Gastroesophageal sphincter (tissue), 4 donors: ENCODE data around the gene ZNF730. TPM values are rescaled to one million over a fixed set of nuclear protein-coding genes. Genes with fewer than 3 reads are reported as not detected.

Experiments
- ATAC-seq: fragments of 150-250 bp; one replicate; pipeline ENCODE4 v1.9.1; 2016; ENCODE audit warnings: mild to moderate bottlenecking, moderate library complexity
- H3K27ac ChIP-seq, 4 donors: fragments of 200-600 bp; sonication (generic) in 3 of 4; 1 replicate in 3 of 4; 2 replicates in 1 of 4; pipeline ENCODE4 v1.5.1; 2016 to 2019
- H3K27me3 ChIP-seq: fragments of 200-600 bp; sonication (generic); one replicate; pipeline ENCODE4 v1.5.1; 2019
- H3K36me3 ChIP-seq, 2 donors: fragments of 200-600 bp; sonication (generic); one replicate each; pipeline ENCODE4 v1.5.1; 2019; ENCODE audit warnings: control low read depth in 1 of 2
- H3K4me1 ChIP-seq, 3 donors: fragments of 200-600 bp; sonication (generic); 1 replicate in 2 of 3; 2 replicates in 1 of 3; pipeline ENCODE4 v1.5.1; 2016 to 2019; ENCODE audit warnings: control low read depth in 2 of 3
- H3K4me3 ChIP-seq, 2 donors: fragments of 200-600 bp; sonication (generic); one replicate each; pipeline ENCODE4 v1.5.1; 2019; ENCODE audit warnings: mild to moderate bottlenecking in 1 of 2, moderate library complexity in 1 of 2
- H3K9me3 ChIP-seq, 3 donors: fragments of 200-600 bp; sonication (generic); one replicate each; pipeline ENCODE4 v1.5.1; 2017 to 2019; ENCODE audit warnings: control low read depth in 2 of 3
- CTCF ChIP-seq, 4 experiments: fragments of 200-600 bp in 2 of 4; fragments of 450-650 bp in 2 of 4; sonication (generic) in 1 of 4; IDR thresholded peaks; one replicate each; pipeline ENCODE4 v1.5.1; 2017 to 2019; ENCODE audit warnings: antibody characterized with exemption in 4 of 4, mild to moderate bottlenecking in 2 of 4, moderate library complexity in 2 of 4
- EP300 ChIP-seq: sonication (generic); formaldehyde crosslinking; IDR thresholded peaks from one replicate; pipeline ENCODE4 v1.6.1; 2017; ENCODE audit warnings: antibody characterized with exemption, mild to moderate bottlenecking
- POLR2A ChIP-seq, 2 donors: fragments of 450-650 bp; IDR thresholded peaks; one replicate each; pipeline ENCODE4 v1.6.1; 2017; ENCODE audit warnings: antibody characterized with exemption in 2 of 2, mild to moderate bottlenecking in 2 of 2, moderate library complexity in 1 of 2
- POLR2AphosphoS5 ChIP-seq: sonication (generic); formaldehyde crosslinking; IDR thresholded peaks from one replicate; pipeline ENCODE4 v1.6.1; 2017; ENCODE audit warnings: antibody characterized with exemption
- WGBS, 2 donors: methylation state at CpG; one replicate each; pipeline ENCODE4 v1.1.5; 2018; ENCODE audit warnings: low coverage in 1 of 2; 5-methylcytosine and 5-hydroxymethylcytosine counted together
- total RNA-seq, 4 donors: library from RNA; depleted of rRNA; stranded (reverse); fragments of >200 nt; gene quantifications; one replicate each; pipeline ENCODE4 v1.1.0, GENCODE V29; 2016

Gene ZNF730
- total RNA-seq, 4 donors from 2014 or later: 0.27 TPM; not detected in 3

- Histone ChIP-seq H3K36me3 (no peaks in the 10 kb centered on the region), H3K9me3 (peaks cover 0 to 3% (median 0%) of the 10 kb centered on the region in 3 donors), H3K27me3 (no peaks in the 10 kb centered on the region), H3K4me1 (no peaks in the 10 kb centered on the region), H3K4me3 (no peak overlapping the region), H3K27ac (no peak overlapping the region)
- TF ChIP-seq POLR2AphosphoS5 (no peak), CTCF (IDR thresholded peaks at IDR 0.05) (no peak), EP300 (no peak), POLR2A (IDR thresholded peaks at IDR 0.05) (no peak)
- WGBS, 2 donors: 98% methylated on average over 4 of the region's 9 CpGs; no CpG with 5 or more reads in 1 of the 2 donors
- ATAC-seq: no peak
Observed at GRCh38 chr19:23093832-23094231, 23.0 kb upstream of the ZNF730 start.

GRCh38 chr19:23095418-23095817 lies 21.4 kb upstream of the ZNF730 start:
- H3K27ac ChIP-seq: no peak overlapping the region
- H3K4me3 ChIP-seq: no peak overlapping the region
- 75% methylated on average over 1 of the region's 1 CpG; no CpG with 5 or more reads in 1 of the 2 donors for WGBS, 2 donors
- no peaks in the 10 kb centered on the region for H3K36me3 ChIP-seq
- TF ChIP-seq CTCF (IDR thresholded peaks at IDR 0.05) (no peak), EP300 (no peak), POLR2AphosphoS5 (no peak), POLR2A (IDR thresholded peaks at IDR 0.05) (no peak)
- H3K27me3 ChIP-seq: no peaks in the 10 kb centered on the region
- no peaks in the 10 kb centered on the region for H3K4me1 ChIP-seq
- ATAC-seq: no peak
- H3K9me3 ChIP-seq: peaks cover 0 to 3% (median 0%) of the 10 kb centered on the region in 3 donors

GRCh38 chr19:23098286-23098685 lies 18.5 kb upstream of the ZNF730 start:
- Histone ChIP-seq H3K36me3 (no peaks in the 10 kb centered on the region), H3K9me3 (no peaks in the 10 kb centered on the region), H3K27ac (no peak overlapping the region), H3K4me1 (no peaks in the 10 kb centered on the region), H3K4me3 (no peak overlapping the region), H3K27me3 (no peaks in the 10 kb centered on the region)
- 100% methylated on average over 1 of the region's 2 CpGs for WGBS, 2 donors
- ATAC-seq: no peak
- no peak for TF ChIP-seq POLR2AphosphoS5
- no peak for TF ChIP-seq CTCF (IDR thresholded peaks at IDR 0.05)
- no peak for TF ChIP-seq EP300
- TF ChIP-seq POLR2A (IDR thresholded peaks at IDR 0.05): no peak

GRCh38 chr19:23098988-23099387 lies 17.8 kb upstream of the ZNF730 start:
- WGBS, 2 donors: 93 to 94% methylated on average over 3 of the region's 4 CpGs

More at GRCh38 chr19:23098988-23099387, 17.8 kb upstream of the ZNF730 start:
- Histone ChIP-seq H3K36me3 (no peaks in the 10 kb centered on the region), H3K27me3 (no peaks in the 10 kb centered on the region), H3K4me3 (no peak overlapping the region), H3K27ac (no peak overlapping the region), H3K9me3 (no peaks in the 10 kb centered on the region), H3K4me1 (no peaks in the 10 kb centered on the region)
- no peak for ATAC-seq
- TF ChIP-seq POLR2A (IDR thresholded peaks at IDR 0.05): no peak
- TF ChIP-seq CTCF (IDR thresholded peaks at IDR 0.05): no peak
- TF ChIP-seq POLR2AphosphoS5: no peak
